Measurements from ENCODE around the gene SEMA3D. TPM values are rescaled to one million over a fixed set of nuclear protein-coding genes. Genes with fewer than 3 reads are reported as not detected.

The SEMA3D gene
- total and polyA plus RNA-seq, 2 donors (not counting 1 experiment from before 2014, with no cell fraction given), result 0.46 to 0.59 TPM

DNA sequence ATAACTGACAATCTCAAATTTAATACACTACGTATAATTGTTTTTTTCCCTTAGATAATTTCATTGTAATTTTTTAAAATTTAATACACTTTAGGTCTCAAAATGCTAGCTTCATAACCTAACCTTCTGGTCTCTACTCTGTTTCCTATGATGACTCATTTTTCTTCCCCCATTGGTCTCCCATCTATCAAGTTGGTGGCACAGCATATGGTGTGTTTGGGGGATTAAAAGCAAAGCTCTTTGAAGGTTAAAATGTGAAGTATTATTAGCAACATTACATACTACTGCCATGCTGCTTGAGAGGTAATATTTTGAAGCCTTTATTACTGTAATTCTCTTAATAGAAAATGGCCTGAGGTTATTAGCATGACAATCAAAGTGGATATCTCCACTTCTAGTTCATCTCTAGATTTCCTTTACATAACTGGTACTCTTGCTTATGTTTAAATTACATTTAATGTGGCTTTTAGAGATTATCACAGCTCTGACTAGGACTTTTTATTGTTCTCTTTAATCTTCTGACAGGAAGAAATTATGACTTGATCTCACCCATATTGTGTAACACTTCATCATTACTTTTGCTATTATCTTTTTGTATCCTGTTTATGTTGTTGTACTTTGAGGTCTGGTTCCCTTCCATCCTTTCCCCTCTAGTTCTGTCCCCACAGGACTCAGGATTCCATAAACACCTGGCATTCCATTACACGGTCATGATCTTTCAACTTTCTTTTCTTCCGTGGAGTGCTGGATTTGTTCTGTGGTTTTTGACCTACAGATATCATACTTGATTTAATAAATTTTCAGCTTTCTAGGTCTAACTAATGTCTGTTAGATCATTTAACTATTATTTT lies 185.1 kb downstream of the SEMA3D start:
- Histone ChIP-seq H3K27me3 (replicated peaks in 1 of 4; ENCODE audit: control extremely low read depth in 1 of 4, control insufficient read depth in 3 of 4, insufficient read depth in 4 of 4, low read length in 3 of 4) (no peaks in the 10 kb centered on the region), H3K9ac (ENCODE audit: low read length) (no peak overlapping the region), H3K36me3 (replicated peaks in 1 of 2; ENCODE audit: control extremely low read depth in 1 of 2, control insufficient read depth in 1 of 2, extremely low read depth in 1 of 2, insufficient read depth in 2 of 2, low read length in 1 of 2) (no peaks in the 10 kb centered on the region), H4K20me1 (ENCODE audit: control insufficient read depth, insufficient read depth, low read length, poor library complexity, severe bottlenecking) (no peaks in the 10 kb centered on the region), H3K4me1 (ENCODE audit: control insufficient read depth in 2 of 2, insufficient read depth in 2 of 2, low read length in 2 of 2) (no peaks in the 10 kb centered on the region), H3K79me2 (ENCODE audit: control insufficient read depth, insufficient read depth, low read length) (no peaks in the 10 kb centered on the region), H3K27ac (ENCODE audit: low read length in 2 of 2) (no peak overlapping the region), H3K4me3 (ENCODE audit: control extremely low read depth in 1 of 5, extremely low read depth in 1 of 5, insufficient read depth in 1 of 5, low read depth in 2 of 5, low read length in 4 of 5) (no peak overlapping the region), H2AFZ (ENCODE audit: insufficient read depth, low read depth, low read length, poor library complexity, severe bottlenecking) (no peak overlapping the region), H3K9me3 (ENCODE audit: control extremely low read depth in 1 of 3, control insufficient read depth in 2 of 3, insufficient read depth in 1 of 3, low read length in 2 of 3) (no peaks in the 10 kb centered on the region), H3K4me2 (replicated peaks; ENCODE audit: low read depth, low read length, poor library complexity, severe bottlenecking) (no peak overlapping the region)
- Mint-ChIP-seq H3K27ac (no peak overlapping the region), H3K9me3 (ENCODE audit: insufficient read depth) (no peaks in the 10 kb centered on the region), H3K4me1 (no peaks in the 10 kb centered on the region), H3K4me3 (no peak overlapping the region), H3K27me3 (no peaks in the 10 kb centered on the region)
- TF ChIP-seq EZH2 (IDR thresholded peaks at IDR 0.05; ENCODE audit: borderline replicate concordance, insufficient read depth, low read depth, low read length, poor library complexity, severe bottlenecking), result no peak
- no peak for TF ChIP-seq CTCF (IDR thresholded peaks at IDR 0.05)
- DNase-seq, result no peak
- no peak for ATAC-seq (ENCODE audit: low read depth)
- ChIA-PET CTCF (no interaction called here), POLR2A (no interaction called here)
- intact Hi-C loops (cut with micrococcal nuclease), result no loop called here
- no CpG with 5 or more reads among the region's 3 CpGs for WGBS (ENCODE audit: insufficient coverage)

DNA sequence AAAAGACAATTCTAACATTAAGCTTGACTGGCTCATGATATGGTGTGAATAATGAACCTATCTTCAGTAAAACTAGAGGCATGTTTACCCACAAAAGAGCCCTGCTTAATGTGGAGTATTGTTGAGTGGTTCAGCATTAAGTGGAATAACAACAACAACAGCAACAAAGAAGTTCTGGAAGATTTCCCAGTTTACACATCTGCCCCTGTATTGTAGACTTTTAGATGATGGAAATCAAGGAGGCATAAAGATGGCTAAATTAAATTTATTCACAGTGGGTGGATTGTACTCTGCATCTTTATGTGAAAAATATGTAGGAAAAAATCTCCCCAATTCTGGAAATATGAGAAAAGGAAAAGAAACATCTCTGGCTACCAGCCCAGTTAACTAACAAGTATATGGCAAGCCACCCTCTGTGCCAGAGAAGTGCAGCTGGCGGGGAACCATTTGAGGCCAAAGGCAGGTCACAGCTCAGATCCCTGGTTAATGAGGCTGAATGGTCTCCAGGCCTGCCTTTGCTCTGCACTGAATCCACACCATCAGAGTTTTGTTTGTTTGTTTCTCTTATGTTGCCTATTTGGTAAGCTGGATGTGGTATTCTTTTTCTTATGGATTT lies 186.0 kb downstream of the SEMA3D start:
- intact Hi-C loops (cut with micrococcal nuclease), result no loop called here
- no peaks in the 10 kb centered on the region for H3K4me1 ChIP-seq (ENCODE audit: control insufficient read depth in 2 of 2, insufficient read depth in 2 of 2, low read length in 2 of 2)
- Mint-ChIP-seq H3K27me3 (no peaks in the 10 kb centered on the region), H3K9me3 (ENCODE audit: insufficient read depth) (no peaks in the 10 kb centered on the region), H3K4me3 (no peak overlapping the region), H3K4me1 (no peaks in the 10 kb centered on the region), H3K27ac (no peak overlapping the region)
- no peak for DNase-seq
- no peaks in the 10 kb centered on the region for H3K9me3 ChIP-seq (ENCODE audit: control extremely low read depth in 1 of 3, control insufficient read depth in 2 of 3, insufficient read depth in 1 of 3, low read length in 2 of 3)
- H3K79me2 ChIP-seq (ENCODE audit: control insufficient read depth, insufficient read depth, low read length), result no peaks in the 10 kb centered on the region
- H3K4me2 ChIP-seq (replicated peaks; ENCODE audit: low read depth, low read length, poor library complexity, severe bottlenecking), result no peak overlapping the region
- no peak for ATAC-seq (ENCODE audit: low read depth)
- TF ChIP-seq CTCF (IDR thresholded peaks at IDR 0.05) (no peak), EZH2 (IDR thresholded peaks at IDR 0.05; ENCODE audit: borderline replicate concordance, insufficient read depth, low read depth, low read length, poor library complexity, severe bottlenecking) (no peak)
- H2AFZ ChIP-seq (ENCODE audit: insufficient read depth, low read depth, low read length, poor library complexity, severe bottlenecking), result no peak overlapping the region
- ChIA-PET CTCF (interaction anchor here (1.2 kb wide), 1 partner anchor 29 kb away, joined by 3 read pairs; no protein-coding TSS in a partner anchor), POLR2A (no interaction called here)
- no peaks in the 10 kb centered on the region for H3K36me3 ChIP-seq (replicated peaks in 1 of 2; ENCODE audit: control extremely low read depth in 1 of 2, control insufficient read depth in 1 of 2, extremely low read depth in 1 of 2, insufficient read depth in 2 of 2, low read length in 1 of 2)
- H4K20me1 ChIP-seq (ENCODE audit: control insufficient read depth, insufficient read depth, low read length, poor library complexity, severe bottlenecking), result no peaks in the 10 kb centered on the region
- H3K27me3 ChIP-seq (replicated peaks in 1 of 4; ENCODE audit: control extremely low read depth in 1 of 4, control insufficient read depth in 3 of 4, insufficient read depth in 4 of 4, low read length in 3 of 4), result no peaks in the 10 kb centered on the region
- H3K27ac ChIP-seq (ENCODE audit: low read length in 2 of 2), result no peak overlapping the region
- H3K4me3 ChIP-seq (ENCODE audit: control extremely low read depth in 1 of 5, extremely low read depth in 1 of 5, insufficient read depth in 1 of 5, low read depth in 2 of 5, low read length in 4 of 5), result no peak overlapping the region
- WGBS (ENCODE audit: insufficient coverage), result 92% methylated on average over 1 of the region's 1 CpG
- no peak overlapping the region for H3K9ac ChIP-seq (ENCODE audit: low read length)

All from B cell (primary cell).